HG02798 (cell line): ENCODE measurements around the gene CNTNAP2.

Experiments used
- ATAC-seq: cut with Tn5 transposase; IDR thresholded peaks from one replicate; pipeline ENCODE4 v1.9.1; 2021; ENCODE audit warnings: mild to moderate bottlenecking; ENCODE audit not compliant: unreplicated experiment, poor library complexity

The CNTNAP2 gene

GRCh38 chr7:146542101-146542500, 425.5 kb downstream of the CNTNAP2 start:
- no peak for ATAC-seq

- ATAC-seq, result no peak
These were observed 428.1 kb downstream of the CNTNAP2 start for GRCh38 chr7:146544748-146545147.

- ATAC-seq, result no peak
These were observed 432.2 kb downstream of the CNTNAP2 start for GRCh38 chr7:146548816-146549215.

- ATAC-seq, result no peak
These were observed 438.0 kb downstream of the CNTNAP2 start for GRCh38 chr7:146554556-146554955.

- no peak for ATAC-seq
These were observed 441.4 kb downstream of the CNTNAP2 start for GRCh38 chr7:146557971-146558469.

- ATAC-seq, result no peak
These were observed 449.3 kb downstream of the CNTNAP2 start for GRCh38 chr7:146565872-146566271.

- ATAC-seq, result no peak
These were observed 459.3 kb downstream of the CNTNAP2 start for GRCh38 chr7:146575903-146576302.

- ATAC-seq, result no peak
These were observed 475.4 kb downstream of the CNTNAP2 start for GRCh38 chr7:146591976-146592375.

- no peak for ATAC-seq
These were observed 490.0 kb downstream of the CNTNAP2 start for GRCh38 chr7:146606628-146607027.

- no peak for ATAC-seq
These were observed 503.0 kb downstream of the CNTNAP2 start for GRCh38 chr7:146619641-146620040.

GRCh38 chr7:146626912-146627311, 510.3 kb downstream of the CNTNAP2 start:
- ATAC-seq, result no peak

- ATAC-seq, result no peak
These were observed 518.8 kb downstream of the CNTNAP2 start for GRCh38 chr7:146635205-146636032.

- no peak for ATAC-seq
These were observed 519.4 kb downstream of the CNTNAP2 start for GRCh38 chr7:146636033-146636356.

- no peak for ATAC-seq
These were observed 520.0 kb downstream of the CNTNAP2 start for GRCh38 chr7:146636581-146636980.

GRCh38 chr7:146639291-146639690, 522.7 kb downstream of the CNTNAP2 start:
- ATAC-seq, result no peak

- no peak for ATAC-seq
These were observed 524.9 kb downstream of the CNTNAP2 start for GRCh38 chr7:146641491-146641890.

GRCh38 chr7:146645383-146645976, 528.9 kb downstream of the CNTNAP2 start:
- no peak for ATAC-seq

- ATAC-seq, result no peak
These were observed 530.8 kb downstream of the CNTNAP2 start for GRCh38 chr7:146647445-146647844.

GRCh38 chr7:146652176-146652575, 535.6 kb downstream of the CNTNAP2 start:
- ATAC-seq, result no peak

- no peak for ATAC-seq
These were observed 537.4 kb downstream of the CNTNAP2 start for GRCh38 chr7:146654048-146654447.

GRCh38 chr7:146655928-146656797, 539.6 kb downstream of the CNTNAP2 start:
- ATAC-seq, result no peak
